ENCODE results near the gene SAMD10.
"Not testable (repeated sequence)": the region's sequence is repeated elsewhere in the genome, so short reads cannot be mapped to it uniquely, and the experiment has no call there.

Gene SAMD10

DNA sequence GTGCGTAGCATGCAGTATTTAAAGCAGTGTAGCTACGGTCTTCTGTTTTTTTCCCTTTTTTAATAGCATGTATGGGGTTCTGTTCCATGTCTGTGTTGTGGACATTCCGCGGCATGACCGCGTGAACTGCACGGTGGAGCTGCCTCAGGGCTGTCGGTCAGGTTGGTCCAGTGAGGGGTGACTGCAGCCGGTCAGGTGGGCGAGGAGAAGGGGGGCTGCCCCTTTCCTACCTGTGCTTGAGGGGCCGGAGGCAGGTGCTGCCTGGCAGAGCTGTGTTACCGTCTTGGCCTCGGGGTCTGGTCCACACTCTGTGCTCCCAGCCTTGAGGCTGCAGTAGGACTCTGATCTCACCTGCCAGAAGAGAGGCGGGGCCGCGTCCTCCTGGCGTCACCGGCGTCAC lies 47.7 kb downstream of the SAMD10 start:
- no peak for TF ChIP-seq CTCF (IDR thresholded peaks at IDR 0.05; ENCODE audit: low read depth, low read length, missing control alignments)

GRCh38 chr20:63930971-63931553 lies 48.4 kb downstream of the SAMD10 start:
- no peak overlapping the region for H3K4me3 ChIP-seq (ENCODE audit: low read depth, low read length)
- in situ Hi-C loops (cut with HindIII; ENCODE audit: low sequenced_read_pairs): no loop called here
- no peak for DNase-seq (ENCODE audit: low read depth)
- TF ChIP-seq CTCF (IDR thresholded peaks at IDR 0.05; ENCODE audit: low read depth, low read length, missing control alignments): no peak

More for the DNA sequence above, 47.7 kb downstream of the SAMD10 start:
- H3K4me3 ChIP-seq (ENCODE audit: low read depth, low read length): no peak overlapping the region
- in situ Hi-C loops (cut with HindIII; ENCODE audit: low sequenced_read_pairs): no loop called here
- DNase-seq (ENCODE audit: low read depth): no peak

DNA sequence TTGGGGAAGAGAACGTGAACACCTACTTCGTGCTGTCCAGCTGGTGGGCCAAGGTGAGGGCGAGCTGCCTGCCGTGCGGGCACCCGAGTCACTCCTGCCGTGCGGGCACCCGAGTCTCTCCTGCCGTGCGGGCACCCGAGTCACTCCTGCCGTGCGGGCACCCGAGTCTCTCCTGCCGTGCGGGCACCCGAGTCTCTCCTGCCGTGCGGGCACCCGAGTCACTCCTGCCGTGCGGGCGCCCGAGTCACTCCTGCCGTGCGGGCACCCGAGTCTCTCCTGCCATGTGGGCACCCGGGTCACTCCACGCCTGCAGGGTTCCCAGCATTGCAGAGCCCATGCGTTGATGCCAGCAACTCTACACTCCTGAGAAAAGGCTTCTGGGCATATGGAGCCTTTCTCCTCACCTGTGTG lies 50.0 kb downstream of the SAMD10 start:
- H3K4me3 ChIP-seq (ENCODE audit: low read depth, low read length); in situ Hi-C loops (cut with HindIII; ENCODE audit: low sequenced_read_pairs); DNase-seq (ENCODE audit: low read depth): not testable (repeated sequence)

GRCh38 chr20:63929071-63929470 lies 50.4 kb downstream of the SAMD10 start:
- in situ Hi-C loops (cut with HindIII; ENCODE audit: low sequenced_read_pairs): no loop called here
- no peak for TF ChIP-seq CTCF (IDR thresholded peaks at IDR 0.05; ENCODE audit: low read depth, low read length, missing control alignments)
- DNase-seq (ENCODE audit: low read depth): no peak
- H3K4me3 ChIP-seq (ENCODE audit: low read depth, low read length): no peak overlapping the region

DNA sequence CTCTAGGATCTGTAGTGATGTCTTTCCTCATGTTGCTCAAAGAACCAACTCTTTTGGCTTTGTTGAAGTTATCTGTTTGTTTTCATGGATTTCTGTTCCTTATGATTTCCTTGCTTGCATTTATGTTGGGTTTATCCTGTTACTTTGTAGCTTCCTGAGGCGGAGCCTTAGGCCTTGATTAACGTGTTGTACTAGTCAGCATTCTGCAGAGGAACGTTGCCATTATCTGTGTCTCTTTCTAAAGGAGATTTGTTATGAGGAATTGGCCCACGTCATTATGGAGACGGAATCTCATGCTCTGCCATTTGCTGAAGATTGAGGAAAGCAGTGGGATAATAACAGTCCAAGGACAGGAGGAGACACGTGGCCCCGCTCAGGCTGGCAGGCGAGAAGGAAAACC lies 53.1 kb downstream of the SAMD10 start:
- in situ Hi-C loops (cut with HindIII; ENCODE audit: low sequenced_read_pairs): no loop called here
- DNase-seq (ENCODE audit: low read depth): no peak
- no peak for TF ChIP-seq CTCF (IDR thresholded peaks at IDR 0.05; ENCODE audit: low read depth, low read length, missing control alignments)
- no peak overlapping the region for H3K4me3 ChIP-seq (ENCODE audit: low read depth, low read length)

GRCh38 chr20:63924241-63924640 lies 55.2 kb downstream of the SAMD10 start:
- H3K4me3 ChIP-seq (ENCODE audit: low read depth, low read length): no peak overlapping the region
- in situ Hi-C loops (cut with HindIII; ENCODE audit: low sequenced_read_pairs): no loop called here
- TF ChIP-seq CTCF (IDR thresholded peaks at IDR 0.05; ENCODE audit: low read depth, low read length, missing control alignments): no peak
- no peak for DNase-seq (ENCODE audit: low read depth)

Data from astrocyte of the cerebellum (primary cell).